HG02678 (cell line): Measurements from ENCODE around the gene IL23R.
"Not testable (repeated sequence)": the region's sequence is repeated elsewhere in the genome, so short reads cannot be mapped to it uniquely, and the experiment has no call there.

Source experiments
- ATAC-seq: cut with Tn5 transposase; IDR thresholded peaks from one replicate; pipeline ENCODE4 v1.9.1; 2021; ENCODE audit warnings: mild to moderate bottlenecking, moderate library complexity; ENCODE audit not compliant: unreplicated experiment

Gene IL23R

GRCh38 chr1:67191668-67192520, 25.6 kb downstream of the IL23R start:
- no peak for ATAC-seq

GRCh38 chr1:67192902-67193301, 26.6 kb downstream of the IL23R start:
- no peak for ATAC-seq

DNA sequence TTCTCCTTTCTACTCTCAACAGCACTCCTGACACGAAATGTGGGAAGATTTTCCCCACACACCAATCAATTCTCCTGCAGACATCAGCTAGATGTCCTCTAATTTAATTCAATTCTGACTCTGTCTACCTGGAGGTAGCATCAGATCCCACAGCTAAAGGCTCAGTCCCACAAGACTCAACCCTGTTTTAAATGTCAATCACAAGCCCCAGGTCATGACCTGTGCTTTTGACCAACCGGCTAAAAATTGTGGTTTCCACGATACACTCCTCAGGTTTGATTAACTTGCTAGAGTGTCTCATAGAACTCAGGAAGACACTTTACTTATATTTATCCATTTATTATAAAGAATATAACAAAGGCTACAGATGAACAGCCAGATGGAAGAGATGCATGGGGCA, 27.4 kb downstream of the IL23R start:
- no peak for ATAC-seq

GRCh38 chr1:67194209-67194863, 28.1 kb downstream of the IL23R start:
- ATAC-seq: peak; percentile 83

GRCh38 chr1:67200755-67201154, 34.5 kb downstream of the IL23R start:
- ATAC-seq: no peak

DNA sequence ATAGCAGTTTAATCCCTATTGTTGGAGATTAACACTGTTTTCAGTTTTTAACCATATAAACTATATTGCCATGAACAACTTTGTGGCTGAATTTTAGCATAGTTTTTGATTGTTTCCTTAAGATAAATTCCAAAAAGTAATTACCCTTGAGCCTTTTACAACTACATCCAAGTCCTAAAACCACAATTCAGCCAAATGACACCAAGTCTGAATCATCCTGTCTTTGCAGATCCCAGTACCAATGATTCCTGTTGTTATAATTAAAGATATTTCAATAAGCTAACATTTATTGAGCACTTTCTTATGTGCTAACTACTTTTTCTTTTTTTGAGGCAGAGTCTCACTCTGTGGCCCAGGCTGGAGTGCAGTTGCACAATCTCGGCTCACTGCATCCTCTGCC, 35.6 kb downstream of the IL23R start:
- no peak for ATAC-seq

DNA sequence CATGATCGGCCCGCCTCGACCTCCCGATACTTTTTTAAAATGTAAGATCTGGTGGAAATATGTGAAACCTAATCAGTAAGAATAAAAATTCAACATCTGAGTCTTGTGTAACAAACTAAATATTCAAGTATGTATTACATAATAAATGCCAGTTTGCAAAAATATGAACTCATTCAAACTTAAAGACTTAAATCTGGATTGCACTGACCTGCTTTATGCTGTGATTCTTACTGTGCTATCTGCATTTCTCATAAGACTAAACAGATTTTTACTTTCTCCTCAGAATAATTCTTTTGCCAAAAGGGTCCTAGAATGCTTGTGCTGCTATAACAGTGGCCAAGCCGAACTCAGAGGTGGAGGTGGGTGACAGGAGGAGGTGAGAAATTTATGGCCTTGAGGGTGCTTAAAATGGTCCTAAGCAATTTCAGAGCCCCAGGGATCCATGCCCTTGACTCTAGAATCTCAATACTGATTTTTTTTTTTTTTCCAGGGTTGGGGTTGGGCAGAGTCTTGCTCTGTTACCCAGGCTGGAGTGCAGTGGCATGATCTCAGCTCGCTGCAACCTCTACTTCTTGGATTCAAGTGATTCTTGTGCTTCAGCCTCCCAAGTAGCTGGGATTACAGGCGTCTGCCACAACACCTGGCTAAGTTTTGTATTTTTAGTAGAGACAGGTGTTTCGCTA, 38.2 kb downstream of the IL23R start:
- ATAC-seq: no peak

- ATAC-seq: not testable (repeated sequence)
Observed at GRCh38 chr1:67207398-67207797, 41.1 kb downstream of the IL23R start.

GRCh38 chr1:67208217-67208616, 42.0 kb downstream of the IL23R start:
- no peak for ATAC-seq

DNA sequence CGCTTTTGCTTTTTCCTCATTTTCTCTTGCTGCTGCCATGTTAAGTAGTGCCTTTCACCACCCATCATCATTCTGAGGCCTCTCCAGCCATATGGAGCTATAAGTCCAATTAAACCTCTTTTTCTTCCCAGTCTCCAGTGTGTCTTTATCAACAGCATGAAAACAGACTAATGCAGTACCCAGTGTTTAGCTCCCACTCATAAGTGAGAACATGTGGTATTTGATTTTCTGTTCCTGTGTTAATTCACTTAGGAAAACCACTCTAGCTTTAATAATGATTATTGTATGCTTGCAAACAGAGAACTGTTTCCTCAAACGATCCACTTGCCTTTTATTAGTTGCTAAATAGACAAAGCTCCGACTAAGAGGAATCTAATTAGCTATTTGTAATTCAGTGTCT, 43.3 kb downstream of the IL23R start:
- ATAC-seq: no peak

DNA sequence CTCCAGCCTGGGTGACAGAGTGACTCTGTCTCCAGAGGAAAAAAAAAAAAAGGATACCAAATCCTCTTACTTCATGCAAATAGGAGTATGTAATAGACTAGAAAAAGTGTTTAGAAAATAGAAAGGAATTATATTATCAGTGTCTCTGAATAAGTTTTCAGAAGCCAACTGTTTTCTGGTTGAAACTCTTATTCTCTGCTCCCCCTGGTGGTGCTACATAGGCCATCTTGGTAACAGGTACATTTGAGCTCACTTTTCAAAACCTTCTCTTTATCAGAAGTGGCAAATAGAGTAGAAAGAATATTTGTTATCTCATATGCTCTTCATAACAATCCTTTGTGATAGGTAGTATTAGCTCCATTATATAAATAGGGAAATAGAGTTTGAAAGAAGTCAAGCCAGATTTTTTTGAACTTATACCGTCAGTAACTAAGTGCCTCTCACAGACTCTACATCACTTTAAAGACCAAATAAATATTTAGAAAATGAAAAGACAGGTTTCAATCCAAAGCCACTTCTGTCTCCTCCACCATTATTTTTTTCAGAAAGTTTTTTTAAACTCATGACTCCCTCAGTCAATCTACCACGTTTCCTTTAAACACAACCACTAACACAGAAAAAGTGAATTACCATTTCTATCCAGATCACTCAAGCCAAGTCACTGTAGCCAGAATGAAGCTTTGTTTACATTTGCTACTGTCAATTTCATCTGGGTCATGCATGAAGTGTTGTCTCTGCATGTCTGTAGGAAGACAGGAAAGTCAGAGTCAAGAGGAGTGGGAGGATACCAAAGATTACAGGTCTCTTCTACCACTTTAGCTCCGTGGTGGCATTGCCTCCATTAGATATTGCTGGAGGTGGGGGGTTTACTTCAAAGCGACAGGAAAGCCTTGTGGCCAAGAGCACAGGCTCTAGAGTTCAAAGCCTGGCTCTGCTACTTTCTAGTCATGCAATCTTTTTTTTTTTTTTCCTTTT, 45.6 kb downstream of the IL23R start:
- ATAC-seq: peak; percentile 37

- ATAC-seq: no peak
Observed at GRCh38 chr1:67213164-67213563, 46.9 kb downstream of the IL23R start.

DNA sequence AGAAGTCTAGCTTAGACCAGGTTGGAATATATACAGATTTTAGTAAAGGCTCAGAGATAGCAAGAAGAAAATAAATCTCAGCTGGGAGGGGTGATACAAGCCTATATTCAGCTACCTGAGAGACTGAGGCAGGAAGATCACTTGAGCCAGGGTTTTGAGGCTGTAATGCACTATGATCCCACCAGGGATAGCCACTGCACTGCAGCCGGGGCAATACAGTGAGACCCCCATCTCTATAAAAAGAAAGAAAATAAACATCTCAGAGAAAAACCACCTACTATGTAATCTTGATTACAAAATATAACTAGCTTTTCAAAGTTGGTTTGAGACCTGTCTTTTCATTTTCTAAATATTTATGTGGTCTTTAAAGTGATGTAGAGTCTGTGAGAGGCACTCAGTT, 47.7 kb downstream of the IL23R start:
- no peak for ATAC-seq

DNA sequence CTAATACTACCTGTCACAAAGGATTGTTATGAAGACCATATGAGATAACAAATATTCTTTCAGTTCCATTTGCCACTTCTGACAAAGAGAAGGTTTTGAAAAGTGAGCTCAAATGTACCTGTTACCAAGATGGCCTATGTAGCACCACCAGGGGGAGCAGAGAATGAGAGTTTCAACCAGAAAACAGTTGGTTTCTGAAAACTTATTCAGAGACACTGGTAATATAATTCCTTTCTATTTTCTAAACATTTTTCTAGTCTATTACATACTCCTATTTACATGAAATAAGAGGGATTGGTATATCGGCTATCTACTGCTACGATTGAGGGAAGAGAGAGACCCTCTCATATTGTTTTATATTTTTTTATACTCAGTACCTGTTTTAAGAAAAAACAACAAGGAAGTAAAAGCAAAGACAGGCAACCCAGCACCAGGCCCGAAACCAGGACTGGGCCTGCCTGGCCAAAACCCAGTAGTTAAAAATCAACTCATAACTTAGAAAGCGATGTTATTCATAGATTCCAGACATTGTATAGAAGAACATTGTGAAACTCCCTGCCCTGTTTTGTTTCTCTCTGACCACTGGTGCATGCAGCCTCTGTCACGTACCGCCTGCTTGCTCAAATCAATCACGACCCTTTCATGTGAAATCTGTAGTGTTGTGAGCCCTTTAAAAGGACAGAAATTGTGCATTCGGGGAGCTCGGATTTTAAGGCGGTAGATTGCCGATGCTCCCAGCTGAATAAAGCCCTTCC, 48.3 kb downstream of the IL23R start:
- peak; percentile 70 for ATAC-seq

DNA sequence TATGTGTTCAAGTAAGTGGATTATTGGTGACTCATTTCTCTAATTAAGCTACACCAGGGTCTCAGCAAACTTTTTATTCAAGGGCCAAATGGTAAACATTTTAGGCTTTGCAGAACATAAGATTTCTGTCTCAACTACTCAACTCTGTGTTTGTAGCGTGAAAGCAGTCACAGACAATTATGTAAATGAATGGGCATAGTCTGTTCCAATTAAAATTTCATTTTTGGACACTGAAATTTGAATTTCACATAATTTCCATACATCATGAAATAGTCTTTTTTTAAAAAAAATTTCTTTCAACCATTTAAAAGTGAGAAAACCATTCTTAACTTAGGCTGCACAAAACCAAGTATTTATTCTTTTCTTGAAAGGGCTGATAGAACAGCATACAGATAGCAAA, 50.1 kb downstream of the IL23R start:
- ATAC-seq: no peak

DNA sequence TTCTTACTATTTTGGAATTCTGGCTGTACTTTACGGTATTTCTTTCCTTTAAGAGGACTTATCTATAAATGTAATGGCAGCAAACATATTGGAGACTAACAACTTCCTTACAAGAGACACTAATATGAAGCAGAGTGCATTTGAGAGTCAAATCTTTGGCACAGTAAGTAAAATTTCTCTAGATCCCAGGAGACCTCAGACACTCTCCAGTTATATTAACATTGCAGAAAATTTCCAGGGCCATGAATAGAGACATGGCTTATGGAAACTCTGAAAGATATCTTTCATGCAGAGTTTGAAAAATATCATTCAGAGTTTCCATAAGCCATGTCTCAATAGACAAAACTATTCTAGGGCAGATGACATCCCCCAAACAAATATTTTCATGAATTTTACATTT, 51.2 kb downstream of the IL23R start:
- ATAC-seq: no peak

DNA sequence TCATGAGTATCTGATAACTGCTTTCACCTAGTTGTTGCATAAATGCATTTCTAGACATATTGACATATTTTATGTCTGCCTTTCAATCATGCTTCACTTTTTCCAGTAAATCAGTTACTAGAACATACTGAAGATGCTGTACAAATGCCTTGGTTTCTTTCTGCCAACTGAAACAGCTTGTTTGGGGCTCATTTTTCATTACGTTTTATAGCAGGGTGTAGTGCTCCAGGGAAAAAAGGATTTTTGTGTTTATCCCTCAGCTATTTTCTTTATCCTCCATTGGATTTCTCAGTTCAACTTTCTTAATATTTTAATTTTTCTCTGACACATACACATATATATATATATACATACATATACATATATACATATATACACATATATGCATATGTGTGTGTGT, 51.7 kb downstream of the IL23R start:
- no peak for ATAC-seq

- no peak for ATAC-seq
Observed at GRCh38 chr1:67224856-67225255, 58.6 kb downstream of the IL23R start.

GRCh38 chr1:67226688-67227087, 60.4 kb downstream of the IL23R start:
- ATAC-seq: no peak

DNA sequence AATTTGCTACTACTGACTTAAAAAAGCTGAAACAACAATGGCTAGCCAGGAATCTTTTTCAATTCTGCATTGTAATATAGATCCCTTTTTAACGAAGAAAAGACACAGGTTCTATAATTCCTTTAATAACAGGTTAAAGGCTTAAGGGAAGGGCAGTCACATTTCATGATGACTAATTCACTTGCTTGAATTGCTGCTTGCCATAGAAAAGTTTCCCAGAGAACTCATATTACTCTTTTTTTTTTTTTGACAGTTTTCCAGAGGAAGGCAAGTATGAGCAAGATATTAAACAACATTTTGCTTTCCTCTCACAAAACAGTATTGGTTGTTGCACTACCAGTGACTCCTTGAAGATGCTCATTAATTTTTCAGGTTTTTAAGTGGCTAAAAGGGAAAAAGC, 60.9 kb downstream of the IL23R start:
- no peak for ATAC-seq
